ENCODE data around the gene NOP10. TPM values are rescaled to one million over a fixed set of nuclear protein-coding genes. Genes with fewer than 3 reads are reported as not detected.

Gene NOP10
- total RNA-seq, 1 donor from 2014 or later: 134 TPM

- DNase-seq (ENCODE audit: low spot score, unreplicated experiment): no peak
- no peaks in the 10 kb centered on the region for H3K9me3 Mint-ChIP-seq (ENCODE audit: low read depth)
- no peak overlapping the region for H3K4me3 Mint-ChIP-seq (ENCODE audit: low read depth)
- H3K27ac Mint-ChIP-seq: no peak overlapping the region
- no peaks in the 10 kb centered on the region for H3K36me3 Mint-ChIP-seq (ENCODE audit: insufficient read depth)
- TF ChIP-seq, protein P1, sequence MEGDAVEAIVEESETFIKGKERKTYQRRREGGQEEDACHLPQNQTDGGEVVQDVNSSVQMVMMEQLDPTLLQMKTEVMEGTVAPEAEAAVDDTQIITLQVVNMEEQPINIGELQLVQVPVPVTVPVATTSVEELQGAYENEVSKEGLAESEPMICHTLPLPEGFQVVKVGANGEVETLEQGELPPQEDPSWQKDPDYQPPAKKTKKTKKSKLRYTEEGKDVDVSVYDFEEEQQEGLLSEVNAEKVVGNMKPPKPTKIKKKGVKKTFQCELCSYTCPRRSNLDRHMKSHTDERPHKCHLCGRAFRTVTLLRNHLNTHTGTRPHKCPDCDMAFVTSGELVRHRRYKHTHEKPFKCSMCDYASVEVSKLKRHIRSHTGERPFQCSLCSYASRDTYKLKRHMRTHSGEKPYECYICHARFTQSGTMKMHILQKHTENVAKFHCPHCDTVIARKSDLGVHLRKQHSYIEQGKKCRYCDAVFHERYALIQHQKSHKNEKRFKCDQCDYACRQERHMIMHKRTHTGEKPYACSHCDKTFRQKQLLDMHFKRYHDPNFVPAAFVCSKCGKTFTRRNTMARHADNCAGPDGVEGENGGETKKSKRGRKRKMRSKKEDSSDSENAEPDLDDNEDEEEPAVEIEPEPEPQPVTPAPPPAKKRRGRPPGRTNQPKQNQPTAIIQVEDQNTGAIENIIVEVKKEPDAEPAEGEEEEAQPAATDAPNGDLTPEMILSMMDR (IDR thresholded peaks at IDR 0.05; ENCODE audit: unreplicated experiment): no peak
- no peaks in the 10 kb centered on the region for H3K4me1 Mint-ChIP-seq (ENCODE audit: low read depth)
- no peaks in the 10 kb centered on the region for H3K27me3 Mint-ChIP-seq
Measured at GRCh38 chr15:34373951-34374350, 31.0 kb upstream of the NOP10 start.

GRCh38 chr15:34370643-34371042, 27.7 kb upstream of the NOP10 start:
- DNase-seq (ENCODE audit: low spot score, unreplicated experiment): no peak
- H3K27me3 Mint-ChIP-seq: no peaks in the 10 kb centered on the region
- H3K4me3 Mint-ChIP-seq (ENCODE audit: low read depth): no peak overlapping the region
- TF ChIP-seq, protein P1 (IDR thresholded peaks at IDR 0.05; ENCODE audit: unreplicated experiment): no peak
- H3K27ac Mint-ChIP-seq: no peak overlapping the region
- no peaks in the 10 kb centered on the region for H3K36me3 Mint-ChIP-seq (ENCODE audit: insufficient read depth)
- no peaks in the 10 kb centered on the region for H3K9me3 Mint-ChIP-seq (ENCODE audit: low read depth)
- H3K4me1 Mint-ChIP-seq (ENCODE audit: low read depth): peaks cover 11% of the 10 kb centered on the region

DNA sequence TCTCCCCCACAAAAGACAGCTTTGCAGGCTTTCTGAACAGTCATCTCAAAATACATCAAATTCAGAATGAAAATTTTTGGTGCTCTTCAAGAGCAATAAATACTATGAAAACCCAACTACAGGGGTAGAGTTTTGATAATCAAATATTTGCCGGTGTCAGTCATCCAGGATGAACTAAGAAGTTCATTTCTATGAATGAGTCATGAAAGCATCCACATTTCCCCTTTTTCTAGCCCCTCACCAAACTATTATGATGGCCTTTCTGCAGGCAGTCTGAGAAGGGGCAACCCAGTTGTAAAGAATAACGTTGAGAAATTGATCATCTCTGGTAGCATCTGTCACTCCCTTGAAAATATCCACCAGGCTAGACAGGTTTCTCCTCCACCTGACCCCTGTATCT, 27.2 kb upstream of the NOP10 start:
- H3K27me3 Mint-ChIP-seq: no peaks in the 10 kb centered on the region
- no peaks in the 10 kb centered on the region for H3K36me3 Mint-ChIP-seq (ENCODE audit: insufficient read depth)
- no peaks in the 10 kb centered on the region for H3K9me3 Mint-ChIP-seq (ENCODE audit: low read depth)
- no peak overlapping the region for H3K4me3 Mint-ChIP-seq (ENCODE audit: low read depth)
- TF ChIP-seq, protein P1 (IDR thresholded peaks at IDR 0.05; ENCODE audit: unreplicated experiment): no peak
- no peak overlapping the region for H3K27ac Mint-ChIP-seq
- H3K4me1 Mint-ChIP-seq (ENCODE audit: low read depth): peaks cover 14% of the 10 kb centered on the region
- DNase-seq (ENCODE audit: low spot score, unreplicated experiment): no peak

DNA sequence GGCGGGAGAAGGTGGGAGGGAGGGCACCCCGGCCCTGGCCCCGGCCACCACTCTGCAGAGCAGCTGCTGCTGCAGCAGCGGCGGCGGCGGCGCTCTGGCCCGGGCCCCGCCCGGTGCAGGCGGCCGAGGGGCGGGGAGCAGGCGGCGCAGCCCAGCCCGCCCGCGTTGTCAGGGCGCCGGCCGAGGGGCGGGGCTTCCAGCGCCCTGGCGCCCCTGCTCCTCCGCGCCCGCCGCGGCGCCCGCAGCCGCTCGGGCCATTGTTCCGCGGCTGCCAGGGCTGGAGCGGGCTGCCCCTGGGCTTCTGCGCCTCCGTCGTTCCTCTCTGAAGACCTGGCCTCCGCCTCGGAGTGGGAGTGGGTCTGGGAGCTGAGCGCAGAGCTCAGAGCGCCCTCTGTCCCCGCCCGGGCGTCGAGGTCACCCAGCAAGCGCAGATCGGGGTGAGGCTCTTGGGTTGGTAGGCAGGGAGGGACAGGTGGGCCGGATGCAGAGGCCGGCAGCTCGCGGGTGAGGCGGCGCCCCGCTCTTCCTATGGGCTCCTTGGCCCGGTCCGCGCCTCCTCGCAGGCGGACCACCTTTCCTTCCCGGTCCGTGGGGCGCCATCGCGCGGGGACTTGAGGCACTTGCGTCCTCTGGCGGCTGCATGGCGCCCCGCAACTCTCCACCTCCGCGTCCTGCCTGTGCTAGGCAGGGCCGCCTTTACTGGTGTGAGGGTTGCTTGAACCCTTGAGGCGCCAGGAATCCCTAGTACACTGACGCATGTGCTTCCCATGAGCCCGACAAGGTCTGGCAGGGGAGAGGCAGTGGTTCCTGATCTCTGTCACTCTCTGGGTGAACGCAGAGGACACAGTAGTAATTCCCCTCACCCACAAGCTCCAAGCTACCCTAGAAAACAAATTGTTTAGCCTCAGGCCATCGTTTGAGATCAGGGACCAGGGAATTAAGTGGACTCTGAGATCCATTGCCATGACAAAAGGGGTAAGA, 24.5 kb upstream of the NOP10 start, which contains the start of gene LPCAT4:
Gene LPCAT4, minus strand, starts transcription at position 96 of the 981 bp plus-strand sequence. CDS start 96 bp downstream, outside the sequence.
- peak within 1 kb of the TSS; percentile 89 for H3K4me3 Mint-ChIP-seq (ENCODE audit: low read depth)
- peak; percentile 76 for DNase-seq (ENCODE audit: low spot score, unreplicated experiment)
- peak within 1 kb of the TSS; percentile 99 for H3K27ac Mint-ChIP-seq
- H3K27me3 Mint-ChIP-seq: no peaks in the 10 kb centered on the region
- TF ChIP-seq, protein P1 (IDR thresholded peaks at IDR 0.05; ENCODE audit: unreplicated experiment): peak; percentile 93
- H3K9me3 Mint-ChIP-seq (ENCODE audit: low read depth): no peaks in the 10 kb centered on the region
- H3K4me1 Mint-ChIP-seq (ENCODE audit: low read depth): peaks cover 14% of the 10 kb centered on the region
- H3K36me3 Mint-ChIP-seq (ENCODE audit: insufficient read depth): peaks cover 2% of the 10 kb centered on the region

DNA sequence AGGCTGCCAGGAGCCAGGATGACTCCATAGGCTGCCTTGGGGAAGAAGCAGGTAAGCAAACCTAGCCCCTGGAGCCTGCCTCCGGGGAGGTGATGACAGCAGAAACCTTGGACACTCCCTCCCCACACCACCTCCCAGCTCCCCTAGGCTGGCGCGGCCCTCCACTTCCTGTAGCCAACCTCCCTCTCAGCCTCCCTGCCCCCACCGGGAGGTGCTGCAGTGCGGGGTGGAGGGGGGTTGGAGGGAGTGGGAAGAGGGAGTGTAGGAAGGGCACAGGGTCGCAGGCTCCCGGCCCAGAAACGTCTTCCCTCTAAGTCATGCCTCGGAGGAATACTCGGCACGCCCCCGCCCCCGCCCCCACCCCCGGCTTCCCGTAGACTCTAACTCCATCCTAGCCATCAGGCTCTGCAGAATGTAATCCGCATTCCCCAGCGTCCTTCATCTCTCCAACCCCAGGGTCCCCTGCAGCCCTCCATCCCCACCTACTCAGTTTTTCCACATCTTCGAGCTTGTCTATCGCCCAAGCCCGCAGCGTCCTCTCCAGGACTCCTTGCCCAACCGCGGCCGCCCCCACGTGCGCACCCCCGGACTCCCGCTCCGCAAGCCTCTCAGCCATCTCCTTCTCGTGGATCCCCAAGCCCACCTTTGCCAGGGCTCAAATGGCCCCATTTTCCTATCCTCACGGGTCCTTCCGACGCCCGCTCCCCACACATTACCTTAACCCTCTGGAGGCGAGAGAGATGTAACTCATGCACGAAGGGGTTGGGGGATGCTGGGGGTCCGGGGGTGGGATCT, 23.5 kb upstream of the NOP10 start:
- no peaks in the 10 kb centered on the region for H3K9me3 Mint-ChIP-seq (ENCODE audit: low read depth)
- TF ChIP-seq, protein P1 (IDR thresholded peaks at IDR 0.05; ENCODE audit: unreplicated experiment): no peak
- peaks cover 14% of the 10 kb centered on the region for H3K4me1 Mint-ChIP-seq (ENCODE audit: low read depth)
- peaks cover 2% of the 10 kb centered on the region for H3K36me3 Mint-ChIP-seq (ENCODE audit: insufficient read depth)
- peak; percentile 59 for DNase-seq (ENCODE audit: low spot score, unreplicated experiment)
- no peaks in the 10 kb centered on the region for H3K27me3 Mint-ChIP-seq
- peak overlapping the region; percentile 91 for H3K27ac Mint-ChIP-seq
- H3K4me3 Mint-ChIP-seq (ENCODE audit: low read depth): peak overlapping the region; percentile 89

Measured in progenitor cell of endocrine pancreas (in vitro differentiated cells).